ENCODE results near the gene ABHD12.
A peak's percentile ranks its signal among the peaks of the same experiment; 100 is the strongest.

The ABHD12 gene

DNA sequence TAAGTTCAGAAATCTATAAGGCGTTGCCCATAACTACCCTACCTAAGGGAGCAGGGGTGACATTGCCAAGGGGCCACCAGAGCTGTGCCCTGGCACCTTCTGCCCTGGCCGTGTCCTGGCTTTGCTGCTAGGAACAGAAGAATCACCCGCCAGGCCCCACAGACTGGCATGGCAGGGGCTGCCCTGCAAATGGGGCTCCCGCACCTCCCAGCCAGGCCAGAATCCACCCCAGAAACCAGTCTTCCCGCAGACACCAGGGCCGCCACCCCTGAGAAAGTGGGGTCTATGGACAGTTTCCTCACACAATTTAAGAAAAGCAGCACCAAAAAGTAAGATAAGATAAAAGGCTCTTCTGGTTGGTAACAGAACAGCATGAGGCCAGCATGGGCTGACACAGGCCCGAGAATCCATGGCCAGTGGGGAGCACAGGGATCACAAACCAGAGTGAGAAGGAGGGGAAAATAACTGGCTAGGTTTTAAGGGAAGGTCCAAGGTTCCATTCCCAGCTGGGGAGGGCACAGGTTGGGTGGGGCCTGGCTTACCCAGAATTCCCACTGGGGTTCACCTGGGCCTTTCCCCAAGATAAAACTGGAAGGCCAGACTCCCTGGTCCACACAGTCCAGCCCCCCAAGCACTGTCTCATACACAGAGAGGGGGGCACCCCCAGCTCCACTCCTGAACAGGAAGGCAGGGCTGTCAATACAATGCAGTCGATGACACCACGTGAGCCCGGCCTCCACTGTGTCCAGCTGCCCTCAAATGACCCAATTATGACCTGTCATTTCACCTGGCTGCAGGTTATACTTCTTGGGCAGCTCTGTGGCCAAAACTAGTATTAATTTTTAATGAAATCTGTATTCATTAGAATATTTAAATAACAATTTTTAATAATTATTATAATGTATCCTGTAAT lies 83.4 kb downstream of the ABHD12 start:
- DNase-seq (ENCODE audit: low read depth): no peak

DNA sequence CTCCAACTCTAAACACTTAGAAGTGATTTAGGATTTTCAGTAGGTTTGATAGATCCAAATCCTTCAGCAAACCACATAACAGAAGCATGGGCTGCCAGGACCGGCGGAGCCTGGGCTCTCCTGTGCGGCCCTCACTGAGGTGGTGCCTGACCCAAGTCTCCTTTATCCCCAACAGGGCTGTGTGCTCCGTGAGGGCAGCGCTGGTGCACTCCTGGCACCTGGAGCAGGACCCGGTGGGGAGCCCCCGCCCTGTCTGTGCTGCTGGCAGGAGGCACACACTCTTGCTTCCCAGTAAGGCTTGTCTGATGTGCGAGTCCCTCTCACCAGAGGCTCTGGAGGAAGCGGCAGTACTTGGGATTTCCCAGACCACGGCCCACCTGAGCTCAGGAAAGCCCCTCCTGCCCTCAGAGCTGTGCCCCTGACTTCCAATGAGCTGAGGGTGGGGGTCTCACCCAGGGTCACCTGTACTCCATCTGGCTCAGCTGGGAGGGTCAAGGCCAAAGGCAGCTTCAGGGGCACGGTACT lies 86.5 kb downstream of the ABHD12 start:
- no peak for DNase-seq (ENCODE audit: low read depth)

- no peak for DNase-seq (ENCODE audit: low read depth)
These were observed 87.2 kb downstream of the ABHD12 start for GRCh38 chr20:25303292-25304024.

DNA sequence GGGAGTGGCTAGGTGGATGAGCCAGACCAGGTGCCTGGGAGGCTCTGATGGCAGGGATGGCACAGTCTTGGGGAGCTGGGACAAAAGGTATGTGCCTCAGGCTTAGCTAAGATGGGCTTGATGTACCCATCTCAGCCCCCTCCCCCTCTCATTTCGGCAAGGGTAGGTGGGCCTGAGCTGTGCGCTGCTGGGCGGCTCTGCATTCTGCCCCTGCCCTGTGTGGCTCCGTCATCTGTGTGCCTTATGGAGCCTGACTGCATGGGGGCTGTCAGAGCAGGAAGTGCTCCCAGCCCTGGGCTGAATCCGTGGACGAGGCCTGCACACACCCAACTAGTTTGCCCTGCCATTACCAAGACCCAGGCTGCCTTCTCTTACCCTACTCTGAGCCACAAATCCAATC lies 88.0 kb downstream of the ABHD12 start:
- no peak for DNase-seq (ENCODE audit: low read depth)

DNA sequence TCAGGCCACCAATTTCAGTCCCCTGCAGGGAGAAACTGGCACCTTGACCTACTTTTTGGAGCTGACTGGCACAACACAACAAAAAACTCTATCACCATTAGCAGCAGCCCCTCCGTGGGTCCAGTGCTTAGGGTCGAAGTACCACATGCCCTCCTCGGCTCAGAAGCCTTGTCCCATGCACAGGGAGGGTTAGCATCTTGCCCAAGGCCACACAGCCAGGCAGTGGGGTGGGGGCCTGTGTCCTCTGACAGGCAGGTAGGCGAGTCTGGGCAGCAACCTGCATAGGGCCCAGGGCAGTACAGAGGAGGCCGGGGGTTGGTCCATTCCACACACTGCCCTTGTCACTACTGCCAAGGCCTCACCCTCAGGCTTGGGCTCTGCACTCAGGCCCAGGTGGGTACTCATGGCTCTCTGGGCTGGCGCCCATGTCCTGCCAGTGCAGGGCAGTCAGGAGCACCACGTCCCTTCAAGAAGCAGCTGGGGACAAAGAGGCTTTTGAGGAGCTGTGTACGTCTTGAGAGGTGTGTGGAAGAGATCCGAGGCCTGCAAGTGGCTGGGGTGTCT lies 89.2 kb downstream of the ABHD12 start:
- no peak for DNase-seq (ENCODE audit: low read depth)

DNA sequence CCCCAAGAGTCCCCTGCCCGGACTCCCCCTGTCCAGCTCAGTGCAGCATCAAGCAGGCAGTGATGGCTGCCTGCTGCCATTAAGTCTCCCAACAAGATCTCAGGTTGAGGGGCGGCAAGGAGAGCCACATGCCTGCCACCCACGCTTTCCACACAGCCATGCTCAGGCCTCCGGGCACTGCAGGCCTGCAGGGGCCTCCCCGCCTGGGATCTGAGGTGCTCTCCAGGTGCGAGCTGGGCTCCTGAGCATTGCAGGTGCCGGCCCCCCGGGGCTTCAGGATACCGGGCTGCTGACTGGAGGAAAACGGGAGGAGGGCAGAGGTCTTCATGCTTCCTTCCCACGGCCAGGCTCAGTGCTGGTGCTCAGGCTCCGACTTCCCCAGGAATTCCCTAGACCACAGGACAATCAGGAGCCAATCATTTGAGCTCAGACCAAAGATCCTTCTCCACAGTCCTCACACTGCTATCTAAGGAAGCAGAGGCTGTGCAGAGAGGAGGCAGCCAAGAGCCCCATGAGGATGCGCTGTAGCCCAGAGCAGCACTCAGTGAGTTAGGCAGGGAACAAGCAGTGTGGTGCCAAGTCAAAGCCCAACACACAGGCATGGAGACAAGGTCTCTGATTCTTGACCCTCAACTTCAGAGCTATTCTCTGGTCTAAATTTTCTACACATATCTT lies 90.0 kb downstream of the ABHD12 start:
- no peak for DNase-seq (ENCODE audit: low read depth)

DNA sequence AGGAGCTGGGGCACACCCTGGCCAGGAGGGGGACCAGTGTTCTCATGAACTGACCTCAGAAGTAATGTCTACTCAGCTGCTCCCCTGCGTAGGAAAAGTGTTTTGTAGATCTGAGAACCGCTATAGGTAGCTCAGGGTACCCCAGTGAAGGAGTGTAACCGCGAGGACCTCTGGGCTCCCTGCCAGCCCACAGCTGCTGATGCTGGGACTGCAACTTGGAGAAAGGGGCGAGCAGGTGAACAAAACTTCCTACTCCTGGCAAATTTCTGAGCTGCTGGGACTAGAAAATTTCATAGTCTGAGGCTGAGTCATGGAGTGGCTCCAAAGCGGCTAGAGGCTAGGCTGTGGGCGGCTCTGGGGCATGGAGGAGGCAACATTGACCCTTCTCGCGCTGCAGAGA lies 90.8 kb downstream of the ABHD12 start:
- DNase-seq (ENCODE audit: low read depth): no peak

DNA sequence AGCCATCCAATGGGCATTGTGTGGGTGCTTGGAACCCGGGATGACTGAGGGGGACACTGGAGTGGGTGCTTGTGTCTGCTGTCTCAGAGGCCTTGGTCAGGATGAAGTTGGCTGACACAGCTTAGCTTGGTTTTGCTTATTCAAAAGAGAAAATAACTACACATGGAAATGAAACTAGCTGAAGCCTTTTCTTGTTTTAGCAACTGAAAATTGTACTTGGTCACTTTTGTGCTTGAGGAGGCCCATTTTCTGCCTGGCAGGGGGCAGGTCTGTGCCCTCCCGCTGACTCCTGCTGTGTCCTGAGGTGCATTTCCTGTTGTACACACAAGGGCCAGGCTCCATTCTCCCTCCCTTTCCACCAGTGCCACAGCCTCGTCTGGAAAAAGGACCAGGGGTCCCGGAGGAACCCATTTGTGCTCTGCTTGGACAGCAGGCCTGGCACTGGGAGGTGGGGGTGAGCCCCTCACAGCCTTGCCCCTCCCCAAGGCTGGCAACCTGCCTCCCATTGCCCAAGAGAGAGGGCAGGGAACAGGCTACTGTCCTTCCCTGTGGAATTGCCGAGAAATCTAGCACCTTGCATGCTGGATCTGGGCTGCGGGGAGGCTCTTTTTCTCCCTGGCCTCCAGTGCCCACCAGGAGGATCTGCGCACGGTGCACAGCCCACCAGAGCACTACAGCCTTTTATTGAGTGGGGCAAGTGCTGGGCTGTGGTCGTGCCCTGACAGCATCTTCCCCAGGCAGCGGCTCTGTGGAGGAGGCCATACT lies 93.3 kb downstream of the ABHD12 start:
- no peak for DNase-seq (ENCODE audit: low read depth)

- no peak for DNase-seq (ENCODE audit: low read depth)
These were observed 94.2 kb downstream of the ABHD12 start for GRCh38 chr20:25296094-25297093.

DNA sequence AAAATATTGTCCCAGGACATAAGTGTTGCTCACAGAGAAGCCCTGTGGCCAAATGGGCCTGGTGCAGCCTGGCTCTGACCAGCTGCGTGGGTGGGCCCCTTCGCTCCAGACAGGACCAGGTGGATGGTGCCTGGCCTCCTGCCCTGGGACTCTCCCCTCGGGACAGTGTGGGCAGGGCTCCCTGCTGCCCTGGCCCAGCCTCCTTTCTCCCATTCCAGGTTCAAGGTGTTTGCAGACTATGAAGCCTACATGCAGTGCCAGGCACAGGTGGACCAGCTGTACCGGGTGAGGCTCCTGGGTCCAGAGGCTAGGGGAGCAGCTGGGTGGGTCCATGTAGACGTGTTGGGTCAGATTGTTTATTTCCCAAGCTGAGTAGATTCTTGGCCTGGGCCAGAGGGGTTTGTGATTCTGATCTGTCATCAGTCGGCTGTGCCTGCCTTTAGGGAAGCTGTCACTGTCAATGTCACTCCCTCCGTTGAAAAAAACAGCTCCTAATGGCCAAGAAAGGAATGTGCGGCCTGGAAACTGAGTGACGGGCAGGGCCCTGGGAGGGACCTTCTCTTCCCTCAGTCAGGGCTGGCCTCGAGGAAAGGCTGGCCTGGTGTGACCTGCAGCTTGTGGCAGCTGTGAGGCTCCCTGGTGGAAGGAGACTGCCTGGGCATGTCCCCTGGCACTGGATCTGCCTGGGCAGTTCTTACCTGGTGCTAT lies 95.1 kb downstream of the ABHD12 start:
- no peak for DNase-seq (ENCODE audit: low read depth)

- peak; percentile 46 for DNase-seq (ENCODE audit: low read depth)
These were observed 95.9 kb downstream of the ABHD12 start for GRCh38 chr20:25294459-25295385.

DNA sequence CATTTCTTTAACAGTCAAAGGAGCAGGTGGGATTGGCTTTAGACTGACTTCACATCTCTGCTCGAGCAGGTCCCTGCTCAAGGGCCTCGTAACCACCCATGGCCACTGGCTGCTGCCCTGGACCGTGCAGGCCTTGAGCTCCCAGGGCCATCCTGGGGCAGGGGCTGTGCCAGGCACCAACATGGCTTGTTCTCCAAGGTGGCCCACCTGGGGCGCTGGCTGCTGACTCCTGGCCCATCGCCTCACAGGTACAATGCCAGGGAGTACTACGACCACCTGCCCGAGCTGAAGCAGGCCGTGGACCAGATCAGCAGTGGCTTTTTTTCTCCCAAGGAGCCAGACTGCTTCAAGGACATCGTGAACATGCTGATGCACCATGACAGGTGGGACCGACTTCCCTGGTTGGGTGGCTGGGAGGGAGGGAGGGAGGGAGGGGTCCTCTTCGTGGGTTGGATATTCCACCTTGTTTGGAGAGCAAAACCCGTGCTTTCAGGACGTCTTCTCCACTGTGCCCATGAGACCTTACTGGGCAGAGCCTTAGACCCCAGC lies 96.7 kb downstream of the ABHD12 start:
- DNase-seq (ENCODE audit: low read depth): no peak

DNA sequence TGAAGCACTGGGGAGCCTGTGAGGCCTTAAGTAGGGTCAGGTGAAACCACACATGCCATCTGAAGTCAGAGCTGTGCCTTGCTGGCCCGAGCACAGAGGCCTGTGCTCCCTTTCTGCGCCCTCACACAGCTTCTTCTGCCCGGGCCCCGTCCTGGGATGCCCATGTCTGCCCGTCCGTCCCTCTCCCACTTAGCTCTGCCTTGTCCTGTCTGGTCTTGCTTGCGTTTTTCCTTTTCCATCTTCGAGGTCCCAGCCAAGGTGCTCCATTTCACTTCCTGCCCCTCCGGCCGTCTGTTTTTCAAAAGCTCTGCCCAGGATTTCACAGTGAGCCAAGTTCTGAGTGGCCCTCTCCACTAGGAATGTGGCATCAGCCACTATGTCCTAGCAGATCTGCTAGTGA lies 97.1 kb downstream of the ABHD12 start:
- no peak for DNase-seq (ENCODE audit: low read depth)

DNA sequence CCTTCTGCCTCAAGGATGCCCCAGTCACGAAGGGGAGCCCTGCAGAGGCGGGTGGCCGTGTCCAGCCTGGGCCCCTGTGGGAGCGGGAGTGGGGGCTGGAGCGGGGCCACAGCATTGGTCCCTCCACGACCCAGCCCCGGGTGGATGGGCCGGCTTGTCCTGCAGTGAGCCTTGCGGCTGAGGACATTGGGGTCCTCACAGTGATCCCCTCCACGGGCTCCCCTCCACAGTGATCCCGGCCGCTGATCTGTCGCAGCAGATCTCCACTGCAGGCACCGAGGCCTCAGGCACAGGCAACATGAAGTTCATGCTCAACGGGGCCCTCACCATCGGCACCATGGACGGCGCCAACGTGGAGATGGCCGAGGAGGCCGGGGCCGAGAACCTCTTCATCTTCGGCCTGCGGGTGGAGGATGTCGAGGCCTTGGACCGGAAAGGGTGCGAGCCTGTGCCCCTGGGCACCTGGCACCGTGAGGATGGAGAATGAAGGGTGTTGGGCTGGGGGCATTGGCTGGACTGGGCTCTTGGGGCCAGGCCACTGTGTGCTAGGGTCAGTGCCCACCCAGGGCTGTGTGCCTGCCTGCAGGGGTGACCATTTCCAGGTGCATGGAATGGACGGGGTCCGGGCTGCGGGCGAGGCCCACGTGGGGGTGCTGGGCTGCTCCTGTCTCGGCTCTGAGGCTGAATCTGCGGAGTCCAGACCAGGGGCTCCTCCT lies 98.3 kb downstream of the ABHD12 start:
- no peak for DNase-seq (ENCODE audit: low read depth)

- no peak for DNase-seq (ENCODE audit: low read depth)
These were observed 99.1 kb downstream of the ABHD12 start for GRCh38 chr20:25291432-25292133.

DNA sequence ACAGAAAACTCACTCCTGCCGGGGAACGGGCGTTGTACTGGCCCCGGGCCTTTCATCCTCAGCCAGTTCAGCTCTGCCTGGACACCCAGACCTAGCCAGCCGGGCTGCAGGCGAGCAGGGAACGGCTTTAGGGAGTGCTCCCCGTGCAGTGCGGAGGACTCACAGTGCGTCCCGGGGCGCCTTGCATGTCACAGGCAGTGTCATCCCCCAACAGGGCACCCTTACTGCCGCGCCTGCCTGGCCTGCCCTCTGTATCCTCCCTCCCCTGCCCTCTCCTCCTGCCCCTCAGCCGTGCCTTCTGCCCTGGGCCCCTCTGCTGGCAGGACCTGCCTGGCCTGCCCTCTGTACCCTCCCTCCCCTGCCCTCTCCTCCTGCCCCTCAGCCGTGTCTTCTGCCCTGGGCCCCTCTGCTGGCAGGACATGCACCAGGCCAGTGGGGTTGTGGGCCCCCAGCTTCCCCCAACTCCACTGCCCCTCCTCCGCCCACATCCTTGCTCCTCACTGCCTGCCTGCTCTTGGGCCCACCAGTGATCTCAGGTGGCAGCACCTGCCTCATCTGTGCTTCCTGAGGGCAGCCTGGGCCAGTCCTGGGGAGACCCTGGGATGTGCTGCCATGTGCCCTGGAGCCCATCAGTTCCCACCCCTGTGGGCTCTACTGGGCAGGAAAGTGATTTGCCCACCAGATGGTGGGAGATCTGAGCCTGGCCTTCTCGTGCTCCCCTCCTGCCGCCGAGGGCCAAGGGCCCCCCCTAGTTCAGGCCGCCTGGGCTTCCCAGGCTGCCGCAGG lies 99.8 kb downstream of the ABHD12 start:
- DNase-seq (ENCODE audit: low read depth): no peak

Measured in stimulated activated CD8-positive, alpha-beta memory T cell treated with anti-CD3 and anti-CD28 coated beads, Interleukin-4, amount 100 ng/mL, for 24 hours (primary cell).